ENCODE data around the gene LZTR1. TPM values are rescaled to one million over a fixed set of nuclear protein-coding genes. Genes with fewer than 3 reads are reported as not detected.

Gene LZTR1
- total RNA-seq, 4 donors from 2014 or later = 45.4 to 63.0 (median 53.4) TPM

- TF ChIP-seq, protein P1, sequence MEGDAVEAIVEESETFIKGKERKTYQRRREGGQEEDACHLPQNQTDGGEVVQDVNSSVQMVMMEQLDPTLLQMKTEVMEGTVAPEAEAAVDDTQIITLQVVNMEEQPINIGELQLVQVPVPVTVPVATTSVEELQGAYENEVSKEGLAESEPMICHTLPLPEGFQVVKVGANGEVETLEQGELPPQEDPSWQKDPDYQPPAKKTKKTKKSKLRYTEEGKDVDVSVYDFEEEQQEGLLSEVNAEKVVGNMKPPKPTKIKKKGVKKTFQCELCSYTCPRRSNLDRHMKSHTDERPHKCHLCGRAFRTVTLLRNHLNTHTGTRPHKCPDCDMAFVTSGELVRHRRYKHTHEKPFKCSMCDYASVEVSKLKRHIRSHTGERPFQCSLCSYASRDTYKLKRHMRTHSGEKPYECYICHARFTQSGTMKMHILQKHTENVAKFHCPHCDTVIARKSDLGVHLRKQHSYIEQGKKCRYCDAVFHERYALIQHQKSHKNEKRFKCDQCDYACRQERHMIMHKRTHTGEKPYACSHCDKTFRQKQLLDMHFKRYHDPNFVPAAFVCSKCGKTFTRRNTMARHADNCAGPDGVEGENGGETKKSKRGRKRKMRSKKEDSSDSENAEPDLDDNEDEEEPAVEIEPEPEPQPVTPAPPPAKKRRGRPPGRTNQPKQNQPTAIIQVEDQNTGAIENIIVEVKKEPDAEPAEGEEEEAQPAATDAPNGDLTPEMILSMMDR (IDR thresholded peaks at IDR 0.05) = no peak
- no peak for TF ChIP-seq POLR2AphosphoS5 (IDR thresholded peaks at IDR 0.05)
- TF ChIP-seq POLR2A (IDR thresholded peaks at IDR 0.05) = no peak
- Histone ChIP-seq H3K27me3 (no peaks in the 10 kb centered on the region), H3K4me3 (no peak overlapping the region), H3K4me1 (peaks cover 0 to 23% (median 3%) of the 10 kb centered on the region in 3 donors), H3K9me3 (no peaks in the 10 kb centered on the region), H3K36me3 (peaks cover 0 to 54% of the 10 kb centered on the region in 2 donors), H3K27ac (no peak overlapping the region)
- WGBS, 2 donors (ENCODE audit: low coverage in 1 of 2) = 83 to 92% methylated on average over 1 to 3 of the region's 8 CpGs
- no peak for ATAC-seq
Measured at GRCh38 chr22:20951932-20952380, 30.1 kb upstream of the LZTR1 start.

DNA sequence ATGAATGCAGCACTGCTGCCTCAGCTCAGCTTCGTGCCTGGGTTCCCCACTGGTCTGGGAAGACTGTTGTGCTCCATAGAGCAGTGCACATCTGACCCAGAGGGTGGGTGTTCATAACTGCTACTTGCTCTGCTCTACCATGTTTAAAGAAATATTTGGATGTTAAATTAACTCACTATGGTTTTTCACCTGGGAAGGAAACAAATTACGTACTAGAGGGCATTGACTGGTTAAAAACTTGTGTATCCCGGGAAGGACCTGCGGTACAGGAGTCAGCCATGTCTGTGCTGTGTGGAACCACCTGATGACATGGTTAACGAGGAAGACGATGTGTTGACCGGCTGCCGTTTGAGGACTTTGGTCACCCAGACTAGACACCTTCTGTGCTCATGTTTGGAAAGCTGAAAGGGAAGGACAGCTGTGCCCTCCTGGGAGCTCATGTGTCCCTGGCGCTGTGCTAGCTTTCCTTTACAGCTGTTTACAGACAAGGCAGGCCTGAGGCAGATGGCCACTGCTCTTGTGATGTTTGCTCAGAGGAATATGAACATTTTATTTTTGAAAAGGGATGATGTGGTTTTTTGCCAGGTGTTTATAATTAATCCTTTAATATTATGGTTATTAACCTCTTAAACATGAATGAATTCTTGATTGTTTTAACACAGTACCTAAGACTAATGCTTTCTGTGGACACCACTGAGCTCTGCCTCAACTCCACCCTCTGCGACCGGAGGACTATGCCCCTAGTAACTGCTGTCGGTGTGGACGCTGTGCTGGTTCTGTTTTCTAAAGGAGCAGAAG, 29.4 kb upstream of the LZTR1 start:
- peaks cover 0 to 23% (median 7%) of the 10 kb centered on the region in 3 donors for H3K4me1 ChIP-seq
- H3K27me3 ChIP-seq = no peaks in the 10 kb centered on the region
- peaks cover 0 to 54% of the 10 kb centered on the region in 2 donors for H3K36me3 ChIP-seq
- 79 to 81% methylated on average over 11 to 13 of the region's 13 CpGs for WGBS, 2 donors (ENCODE audit: low coverage in 1 of 2)
- H3K9me3 ChIP-seq = no peaks in the 10 kb centered on the region
- no peak overlapping the region for H3K27ac ChIP-seq
- ATAC-seq = no peak
- H3K4me3 ChIP-seq = no peak overlapping the region
- TF ChIP-seq EP300 (IDR thresholded peaks at IDR 0.05) = no peak

GRCh38 chr22:20953342-20953608, 28.8 kb upstream of the LZTR1 start:
- TF ChIP-seq, protein P1 (IDR thresholded peaks at IDR 0.05) = no peak
- TF ChIP-seq POLR2A (IDR thresholded peaks at IDR 0.05) (no peak), POLR2AphosphoS5 (IDR thresholded peaks at IDR 0.05) (no peak), EP300 (IDR thresholded peaks at IDR 0.05) (no peak)
- Histone ChIP-seq H3K27me3 (no peaks in the 10 kb centered on the region), H3K9me3 (no peaks in the 10 kb centered on the region), H3K27ac (no peak overlapping the region), H3K36me3 (peaks cover 0 to 54% of the 10 kb centered on the region in 2 donors), H3K4me3 (no peak overlapping the region), H3K4me1 (peaks cover 0 to 25% (median 7%) of the 10 kb centered on the region in 3 donors)
- 70 to 76% methylated on average over 3 of the region's 3 CpGs for WGBS, 2 donors (ENCODE audit: low coverage in 1 of 2)
- no peak for ATAC-seq

DNA sequence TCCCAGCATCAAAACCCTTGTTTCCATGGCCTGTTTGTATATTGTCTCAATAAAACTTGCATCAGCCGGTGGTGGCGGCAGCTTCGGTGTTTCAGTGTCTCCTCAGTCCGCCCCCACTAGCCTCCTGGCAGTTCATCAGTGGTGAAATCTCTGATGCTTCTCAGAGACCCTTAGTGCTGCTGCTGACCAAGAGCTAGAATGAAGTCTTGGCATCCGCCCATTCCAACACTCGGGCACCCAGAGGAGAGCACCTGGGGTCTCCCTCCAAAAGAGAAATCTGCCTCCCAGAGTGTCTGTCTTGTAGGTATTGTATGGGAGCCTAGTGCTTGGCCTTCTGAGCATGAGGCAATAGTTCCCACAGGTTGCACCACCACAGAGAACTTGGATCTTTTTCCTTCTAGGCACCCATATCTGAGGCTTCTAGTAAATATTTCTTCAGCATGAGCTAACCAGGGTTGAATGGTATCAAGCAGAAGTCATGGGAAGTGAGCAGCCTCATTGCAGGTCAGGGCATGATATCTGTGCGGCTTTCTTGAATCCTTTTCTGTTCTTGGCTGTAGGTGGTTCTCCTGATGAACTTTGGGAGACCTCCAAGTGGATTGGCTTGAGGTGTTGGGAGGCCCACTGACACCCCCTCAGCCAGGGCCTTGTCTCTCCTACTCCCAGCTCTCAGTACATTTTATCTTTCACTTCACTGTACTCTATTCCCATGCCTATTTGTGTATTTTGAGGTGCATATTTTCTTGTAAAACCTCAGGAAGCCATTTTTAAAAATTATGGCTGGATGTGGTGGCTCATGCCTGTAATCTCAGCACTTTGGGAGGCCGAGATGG, 28.2 kb upstream of the LZTR1 start:
- no peak for TF ChIP-seq POLR2AphosphoS5 (IDR thresholded peaks at IDR 0.05)
- Histone ChIP-seq H3K36me3 (peaks cover 0 to 54% of the 10 kb centered on the region in 2 donors), H3K4me3 (no peak overlapping the region), H3K27me3 (no peaks in the 10 kb centered on the region), H3K9me3 (no peaks in the 10 kb centered on the region), H3K4me1 (peaks cover 0 to 27% (median 7%) of the 10 kb centered on the region in 3 donors), H3K27ac (no peak overlapping the region)
- 91 to 94% methylated on average over 6 to 7 of the region's 8 CpGs for WGBS, 2 donors (ENCODE audit: low coverage in 1 of 2)
- peak; percentile 70 for ATAC-seq

- no peak for ATAC-seq
- no peak overlapping the region for H3K27ac ChIP-seq
- H3K4me1 ChIP-seq = peaks cover 0 to 27% (median 7%) of the 10 kb centered on the region in 3 donors
- no peaks in the 10 kb centered on the region for H3K9me3 ChIP-seq
- H3K36me3 ChIP-seq = peaks cover 0 to 40% of the 10 kb centered on the region in 2 donors
- TF ChIP-seq EP300 (IDR thresholded peaks at IDR 0.05) (no peak), POLR2A (IDR thresholded peaks at IDR 0.05) (no peak), POLR2AphosphoS5 (IDR thresholded peaks at IDR 0.05) (no peak)
- TF ChIP-seq, protein P1 (IDR thresholded peaks at IDR 0.05) = no peak
- WGBS, 2 donors (ENCODE audit: low coverage in 1 of 2) = 54 to 89% methylated on average over 5 of the region's 7 CpGs
- H3K27me3 ChIP-seq = no peaks in the 10 kb centered on the region
- H3K4me3 ChIP-seq = no peak overlapping the region
Measured at GRCh38 chr22:20955548-20955947, 26.5 kb upstream of the LZTR1 start.
